OCI-LY1 (cell line): ENCODE results near the gene APBA1.

ENCODE experiments used
- H2AFZ ChIP-seq: fragments of 200-600 bp; sonication (generic), shearing (Covaris generic); 2 replicates; pipeline ENCODE4 v1.6.0; 2014; ENCODE audit warnings: antibody characterized with exemption, mild to moderate bottlenecking, low read length
- H3F3A ChIP-seq: fragments of 200-600 bp; sonication (generic), shearing (Covaris generic); 2 replicates; pipeline ENCODE4 v1.6.0; 2014; ENCODE audit warnings: mild to moderate bottlenecking, antibody characterized with exemption, low read length, moderate library complexity; ENCODE audit not compliant: insufficient read depth
- H3K27ac ChIP-seq: fragments of 200-600 bp; sonication (generic); 2 replicates; pipeline ENCODE4 v1.5.1; 2014; ENCODE audit warnings: low read length, mixed run types, mild to moderate bottlenecking, low read depth; ENCODE audit not compliant: poor library complexity, severe bottlenecking
- H3K27me3 ChIP-seq: fragments of 200-600 bp; sonication (generic); 2 replicates; pipeline ENCODE4 v1.6.0; 2014; ENCODE audit warnings: antibody characterized with exemption, mild to moderate bottlenecking, low read length, moderate library complexity; ENCODE audit not compliant: insufficient read depth
- H3K36me3 ChIP-seq: fragments of 200-600 bp; sonication (generic); 2 replicates; pipeline ENCODE4 v1.6.1; 2014; ENCODE audit warnings: mild to moderate bottlenecking, antibody characterized with exemption, low read length, moderate library complexity, mixed read lengths; ENCODE audit not compliant: insufficient read depth
- H3K4me1 ChIP-seq: fragments of 200-600 bp; sonication (generic); 2 replicates; pipeline ENCODE4 v1.5.1; 2014; ENCODE audit warnings: mild to moderate bottlenecking, low read length, moderate library complexity; ENCODE audit not compliant: insufficient read depth, severe bottlenecking
- H3K4me2 ChIP-seq: fragments of 200-600 bp; sonication (generic), shearing (Covaris generic); 2 replicates; pipeline ENCODE4 v1.6.1; 2014; ENCODE audit warnings: low read length
- H3K4me3 ChIP-seq: fragments of 200-600 bp; sonication (generic); 2 replicates; pipeline ENCODE4 v1.5.1; 2014; ENCODE audit warnings: low read length, low read depth, mild to moderate bottlenecking, mixed read lengths; ENCODE audit not compliant: poor library complexity, severe bottlenecking
- H3K79me2 ChIP-seq: fragments of 200-600 bp; shearing (Covaris generic); 2 replicates; pipeline ENCODE4 v1.6.1; 2016; ENCODE audit warnings: mixed run types, low read length, mixed read lengths; ENCODE audit not compliant: insufficient read depth
- H3K9ac ChIP-seq: fragments of 200-600 bp; sonication (generic), shearing (Covaris generic); 2 replicates; pipeline ENCODE4 v1.6.1; 2014; ENCODE audit warnings: mild to moderate bottlenecking, low read length, mixed read lengths
- H3K9me2 ChIP-seq: fragments of 200-600 bp; sonication (generic), shearing (Covaris generic); 2 replicates; pipeline ENCODE4 v1.6.1; 2014; ENCODE audit warnings: low read depth, mild to moderate bottlenecking, low read length, mixed read lengths
- H3K9me3 ChIP-seq: fragments of 200-600 bp; shearing (Covaris generic); 2 replicates; pipeline ENCODE4 v1.6.1; 2014; ENCODE audit warnings: low read length, mixed read lengths
- H4K20me1 ChIP-seq: fragments of 200-600 bp; sonication (generic), shearing (Covaris generic); 2 replicates; pipeline ENCODE4 v1.6.0; 2016; ENCODE audit warnings: mild to moderate bottlenecking, low read length; ENCODE audit not compliant: insufficient read depth
- CTCF ChIP-seq: fragments of 200-600 bp; sonication (generic), shearing (Covaris generic); IDR thresholded peaks from 2 replicates; pipeline ENCODE4 v1.5.1; 2017; ENCODE audit warnings: mild to moderate bottlenecking, antibody characterized with exemption, low read length, moderate library complexity, mixed read lengths
- EZH2 ChIP-seq: fragments of 200-600 bp; sonication (generic), shearing (Covaris generic); IDR thresholded peaks from 2 replicates; pipeline ENCODE4 v1.8.0; 2017; ENCODE audit warnings: borderline replicate concordance, mixed run types, mild to moderate bottlenecking, antibody characterized with exemption, low read length, moderate library complexity, mixed read lengths

Gene APBA1

GRCh38 chr9:69617006-69617405 lies 55.2 kb downstream of the APBA1 start:
- Histone ChIP-seq H3F3A (no peaks in the 10 kb centered on the region), H3K9me3 (no peaks in the 10 kb centered on the region)

GRCh38 chr9:69615880-69616279 lies 56.3 kb downstream of the APBA1 start:
- H3K27me3 ChIP-seq: no peaks in the 10 kb centered on the region
- H3F3A ChIP-seq: no peaks in the 10 kb centered on the region
- no peaks in the 10 kb centered on the region for H3K9me2 ChIP-seq
- H3K4me2 ChIP-seq: no peak overlapping the region
- H3K9me3 ChIP-seq: no peaks in the 10 kb centered on the region
- H3K4me3 ChIP-seq: no peak overlapping the region
- no peak overlapping the region for H3K27ac ChIP-seq
- H3K4me1 ChIP-seq: no peaks in the 10 kb centered on the region
- no peak for TF ChIP-seq EZH2
- TF ChIP-seq CTCF: no peak
- H3K36me3 ChIP-seq: no peaks in the 10 kb centered on the region
- H2AFZ ChIP-seq: no peak overlapping the region
- H4K20me1 ChIP-seq: no peaks in the 10 kb centered on the region
- H3K79me2 ChIP-seq: no peaks in the 10 kb centered on the region
- H3K9ac ChIP-seq: no peak overlapping the region

More at GRCh38 chr9:69617006-69617405, 55.2 kb downstream of the APBA1 start:
- Histone ChIP-seq H3K79me2 (no peaks in the 10 kb centered on the region), H3K36me3 (no peaks in the 10 kb centered on the region), H2AFZ (no peak overlapping the region), H3K27me3 (no peaks in the 10 kb centered on the region), H3K4me3 (no peak overlapping the region), H3K4me2 (no peak overlapping the region), H3K9me2 (no peaks in the 10 kb centered on the region), H3K4me1 (no peaks in the 10 kb centered on the region), H4K20me1 (no peaks in the 10 kb centered on the region), H3K27ac (no peak overlapping the region), H3K9ac (no peak overlapping the region)
- TF ChIP-seq EZH2 (no peak), CTCF (no peak)

- H3K4me2 ChIP-seq: no peak overlapping the region
- no peaks in the 10 kb centered on the region for H3K4me1 ChIP-seq
- no peaks in the 10 kb centered on the region for H3K79me2 ChIP-seq
- H3K9me3 ChIP-seq: no peaks in the 10 kb centered on the region
- no peaks in the 10 kb centered on the region for H3K9me2 ChIP-seq
- H3F3A ChIP-seq: no peaks in the 10 kb centered on the region
- H3K9ac ChIP-seq: no peak overlapping the region
- no peak overlapping the region for H3K27ac ChIP-seq
- TF ChIP-seq EZH2 (no peak), CTCF (no peak)
- no peak overlapping the region for H3K4me3 ChIP-seq
- H2AFZ ChIP-seq: no peak overlapping the region
- no peaks in the 10 kb centered on the region for H3K36me3 ChIP-seq
- H3K27me3 ChIP-seq: no peaks in the 10 kb centered on the region
- no peaks in the 10 kb centered on the region for H4K20me1 ChIP-seq
These were observed 61.0 kb downstream of the APBA1 start for GRCh38 chr9:69611221-69611620.
